Measurements from ENCODE around the gene YJEFN3. TPM values are rescaled to one million over a fixed set of nuclear protein-coding genes. Genes with fewer than 3 reads are reported as not detected.

Gene YJEFN3
- total RNA-seq, 1 experiment from 2014 or later, result 11.1 TPM

DNA sequence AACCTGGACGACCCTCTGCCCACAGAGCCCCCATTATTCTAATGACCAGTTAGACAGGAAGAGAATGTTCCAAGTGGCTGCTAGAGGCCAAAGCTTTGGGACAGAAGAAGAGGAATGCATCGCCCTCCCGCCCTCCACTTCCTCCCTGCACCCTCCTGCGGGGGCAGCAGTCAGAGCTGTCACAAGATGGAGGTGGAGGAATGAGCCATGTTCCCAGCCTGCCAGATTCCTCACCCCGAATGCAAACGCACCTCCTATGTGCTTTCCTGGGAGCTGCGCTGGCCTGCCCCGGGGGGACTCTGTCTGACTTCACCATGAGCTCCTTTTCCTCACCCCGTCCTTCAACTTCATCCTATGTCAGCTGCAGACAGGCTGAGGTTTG lies 1.7 kb downstream of the YJEFN3 start (continued):
- TF ChIP-seq, protein P1, sequence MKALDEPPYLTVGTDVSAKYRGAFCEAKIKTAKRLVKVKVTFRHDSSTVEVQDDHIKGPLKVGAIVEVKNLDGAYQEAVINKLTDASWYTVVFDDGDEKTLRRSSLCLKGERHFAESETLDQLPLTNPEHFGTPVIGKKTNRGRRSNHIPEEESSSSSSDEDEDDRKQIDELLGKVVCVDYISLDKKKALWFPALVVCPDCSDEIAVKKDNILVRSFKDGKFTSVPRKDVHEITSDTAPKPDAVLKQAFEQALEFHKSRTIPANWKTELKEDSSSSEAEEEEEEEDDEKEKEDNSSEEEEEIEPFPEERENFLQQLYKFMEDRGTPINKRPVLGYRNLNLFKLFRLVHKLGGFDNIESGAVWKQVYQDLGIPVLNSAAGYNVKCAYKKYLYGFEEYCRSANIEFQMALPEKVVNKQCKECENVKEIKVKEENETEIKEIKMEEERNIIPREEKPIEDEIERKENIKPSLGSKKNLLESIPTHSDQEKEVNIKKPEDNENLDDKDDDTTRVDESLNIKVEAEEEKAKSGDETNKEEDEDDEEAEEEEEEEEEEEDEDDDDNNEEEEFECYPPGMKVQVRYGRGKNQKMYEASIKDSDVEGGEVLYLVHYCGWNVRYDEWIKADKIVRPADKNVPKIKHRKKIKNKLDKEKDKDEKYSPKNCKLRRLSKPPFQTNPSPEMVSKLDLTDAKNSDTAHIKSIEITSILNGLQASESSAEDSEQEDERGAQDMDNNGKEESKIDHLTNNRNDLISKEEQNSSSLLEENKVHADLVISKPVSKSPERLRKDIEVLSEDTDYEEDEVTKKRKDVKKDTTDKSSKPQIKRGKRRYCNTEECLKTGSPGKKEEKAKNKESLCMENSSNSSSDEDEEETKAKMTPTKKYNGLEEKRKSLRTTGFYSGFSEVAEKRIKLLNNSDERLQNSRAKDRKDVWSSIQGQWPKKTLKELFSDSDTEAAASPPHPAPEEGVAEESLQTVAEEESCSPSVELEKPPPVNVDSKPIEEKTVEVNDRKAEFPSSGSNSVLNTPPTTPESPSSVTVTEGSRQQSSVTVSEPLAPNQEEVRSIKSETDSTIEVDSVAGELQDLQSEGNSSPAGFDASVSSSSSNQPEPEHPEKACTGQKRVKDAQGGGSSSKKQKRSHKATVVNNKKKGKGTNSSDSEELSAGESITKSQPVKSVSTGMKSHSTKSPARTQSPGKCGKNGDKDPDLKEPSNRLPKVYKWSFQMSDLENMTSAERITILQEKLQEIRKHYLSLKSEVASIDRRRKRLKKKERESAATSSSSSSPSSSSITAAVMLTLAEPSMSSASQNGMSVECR (CRISPR knock-in tag; IDR thresholded peaks at IDR 0.05; ENCODE audit: borderline replicate concordance), result no peak

DNA sequence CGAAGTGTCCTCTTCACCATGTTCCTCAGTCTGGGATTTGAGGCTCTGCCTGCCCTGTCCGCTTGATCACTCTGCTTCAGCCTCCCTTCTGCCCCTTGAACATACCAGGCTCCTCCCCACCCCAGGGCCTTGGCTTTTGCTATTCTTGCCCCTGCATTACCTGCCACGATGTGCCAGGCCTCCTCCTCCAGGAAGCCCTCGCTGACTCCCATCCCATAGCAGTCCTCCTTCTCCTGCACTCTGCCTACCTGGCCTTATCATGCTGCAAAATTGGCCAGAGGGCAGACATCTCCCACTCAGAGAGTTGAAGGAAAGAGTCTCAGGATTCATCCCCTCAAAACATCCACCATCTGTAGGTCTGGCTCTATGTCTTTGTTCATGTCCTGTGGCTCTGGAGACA lies 2.2 kb downstream of the YJEFN3 start:
- ChIA-PET CTCF (interaction anchor here (0.5 to 14.4 kb wide), 10 partner anchors 10 to 594 kb away, joined by 3 to 408 read pairs (median 6); partner anchors contain the start of genes GATAD2A, GMIP and PBX4), POLR2A (no interaction called here)
- Mint-ChIP-seq H3K27me3 (ENCODE audit: low read depth) (no peaks in the 10 kb centered on the region; the same call in 1 of the 2 replicates), H3K27ac (no peak overlapping the region), H3K4me1 (peaks cover 21% of the 10 kb centered on the region), H3K36me3 (peaks cover 3% of the 10 kb centered on the region; the same call in 1 of the 2 replicates), H3K4me3 (no peak overlapping the region), H3K9me3 (no peaks in the 10 kb centered on the region)
- TF ChIP-seq TEAD4 (CRISPR knock-in tag; IDR thresholded peaks at IDR 0.05) (no peak), ZNF423 (CRISPR knock-in tag; IDR thresholded peaks at IDR 0.05) (no peak), NR1H2 (CRISPR knock-in tag; IDR thresholded peaks at IDR 0.05) (no peak), ZNF138 (CRISPR knock-in tag; conservative IDR thresholded peaks at IDR 0.05) (no peak), OVOL2 (CRISPR knock-in tag; IDR thresholded peaks at IDR 0.05; ENCODE audit: borderline replicate concordance) (no peak), ELF4 (CRISPR knock-in tag; IDR thresholded peaks at IDR 0.05; ENCODE audit: low read depth) (no peak), FOXJ3 (CRISPR knock-in tag; IDR thresholded peaks at IDR 0.05; ENCODE audit: borderline replicate concordance) (no peak), GRHL2 (CRISPR knock-in tag; IDR thresholded peaks at IDR 0.05; ENCODE audit: insufficient replicate concordance, severe bottlenecking) (no peak)
- TF ChIP-seq, protein P2, sequence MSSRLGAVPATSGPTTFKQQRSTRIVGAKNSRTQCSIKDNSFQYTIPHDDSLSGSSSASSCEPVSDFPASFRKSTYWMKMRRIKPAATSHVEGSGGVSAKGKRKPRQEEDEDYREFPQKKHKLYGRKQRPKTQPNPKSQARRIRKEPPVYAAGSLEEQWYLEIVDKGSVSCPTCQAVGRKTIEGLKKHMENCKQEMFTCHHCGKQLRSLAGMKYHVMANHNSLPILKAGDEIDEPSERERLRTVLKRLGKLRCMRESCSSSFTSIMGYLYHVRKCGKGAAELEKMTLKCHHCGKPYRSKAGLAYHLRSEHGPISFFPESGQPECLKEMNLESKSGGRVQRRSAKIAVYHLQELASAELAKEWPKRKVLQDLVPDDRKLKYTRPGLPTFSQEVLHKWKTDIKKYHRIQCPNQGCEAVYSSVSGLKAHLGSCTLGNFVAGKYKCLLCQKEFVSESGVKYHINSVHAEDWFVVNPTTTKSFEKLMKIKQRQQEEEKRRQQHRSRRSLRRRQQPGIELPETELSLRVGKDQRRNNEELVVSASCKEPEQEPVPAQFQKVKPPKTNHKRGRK (CRISPR knock-in tag; IDR thresholded peaks at IDR 0.05; ENCODE audit: borderline replicate concordance), result no peak
- TF ChIP-seq, protein P3, sequence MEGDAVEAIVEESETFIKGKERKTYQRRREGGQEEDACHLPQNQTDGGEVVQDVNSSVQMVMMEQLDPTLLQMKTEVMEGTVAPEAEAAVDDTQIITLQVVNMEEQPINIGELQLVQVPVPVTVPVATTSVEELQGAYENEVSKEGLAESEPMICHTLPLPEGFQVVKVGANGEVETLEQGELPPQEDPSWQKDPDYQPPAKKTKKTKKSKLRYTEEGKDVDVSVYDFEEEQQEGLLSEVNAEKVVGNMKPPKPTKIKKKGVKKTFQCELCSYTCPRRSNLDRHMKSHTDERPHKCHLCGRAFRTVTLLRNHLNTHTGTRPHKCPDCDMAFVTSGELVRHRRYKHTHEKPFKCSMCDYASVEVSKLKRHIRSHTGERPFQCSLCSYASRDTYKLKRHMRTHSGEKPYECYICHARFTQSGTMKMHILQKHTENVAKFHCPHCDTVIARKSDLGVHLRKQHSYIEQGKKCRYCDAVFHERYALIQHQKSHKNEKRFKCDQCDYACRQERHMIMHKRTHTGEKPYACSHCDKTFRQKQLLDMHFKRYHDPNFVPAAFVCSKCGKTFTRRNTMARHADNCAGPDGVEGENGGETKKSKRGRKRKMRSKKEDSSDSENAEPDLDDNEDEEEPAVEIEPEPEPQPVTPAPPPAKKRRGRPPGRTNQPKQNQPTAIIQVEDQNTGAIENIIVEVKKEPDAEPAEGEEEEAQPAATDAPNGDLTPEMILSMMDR (IDR thresholded peaks at IDR 0.05), result no peak
- TF ChIP-seq, protein P4, sequence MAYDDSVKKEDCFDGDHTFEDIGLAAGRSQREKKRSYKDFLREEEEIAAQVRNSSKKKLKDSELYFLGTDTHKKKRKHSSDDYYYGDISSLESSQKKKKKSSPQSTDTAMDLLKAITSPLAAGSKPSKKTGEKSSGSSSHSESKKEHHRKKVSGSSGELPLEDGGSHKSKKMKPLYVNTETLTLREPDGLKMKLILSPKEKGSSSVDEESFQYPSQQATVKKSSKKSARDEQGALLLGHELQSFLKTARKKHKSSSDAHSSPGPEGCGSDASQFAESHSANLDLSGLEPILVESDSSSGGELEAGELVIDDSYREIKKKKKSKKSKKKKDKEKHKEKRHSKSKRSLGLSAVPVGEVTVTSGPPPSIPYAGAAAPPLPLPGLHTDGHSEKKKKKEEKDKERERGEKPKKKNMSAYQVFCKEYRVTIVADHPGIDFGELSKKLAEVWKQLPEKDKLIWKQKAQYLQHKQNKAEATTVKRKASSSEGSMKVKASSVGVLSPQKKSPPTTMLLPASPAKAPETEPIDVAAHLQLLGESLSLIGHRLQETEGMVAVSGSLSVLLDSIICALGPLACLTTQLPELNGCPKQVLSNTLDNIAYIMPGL (CRISPR knock-in tag; IDR thresholded peaks at IDR 0.05), result no peak
- TF ChIP-seq, protein P5, sequence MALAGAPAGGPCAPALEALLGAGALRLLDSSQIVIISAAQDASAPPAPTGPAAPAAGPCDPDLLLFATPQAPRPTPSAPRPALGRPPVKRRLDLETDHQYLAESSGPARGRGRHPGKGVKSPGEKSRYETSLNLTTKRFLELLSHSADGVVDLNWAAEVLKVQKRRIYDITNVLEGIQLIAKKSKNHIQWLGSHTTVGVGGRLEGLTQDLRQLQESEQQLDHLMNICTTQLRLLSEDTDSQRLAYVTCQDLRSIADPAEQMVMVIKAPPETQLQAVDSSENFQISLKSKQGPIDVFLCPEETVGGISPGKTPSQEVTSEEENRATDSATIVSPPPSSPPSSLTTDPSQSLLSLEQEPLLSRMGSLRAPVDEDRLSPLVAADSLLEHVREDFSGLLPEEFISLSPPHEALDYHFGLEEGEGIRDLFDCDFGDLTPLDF (CRISPR knock-in tag; IDR thresholded peaks at IDR 0.05), result no peak
- TF ChIP-seq, protein P6, sequence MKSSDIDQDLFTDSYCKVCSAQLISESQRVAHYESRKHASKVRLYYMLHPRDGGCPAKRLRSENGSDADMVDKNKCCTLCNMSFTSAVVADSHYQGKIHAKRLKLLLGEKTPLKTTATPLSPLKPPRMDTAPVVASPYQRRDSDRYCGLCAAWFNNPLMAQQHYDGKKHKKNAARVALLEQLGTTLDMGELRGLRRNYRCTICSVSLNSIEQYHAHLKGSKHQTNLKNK (CRISPR knock-in tag; IDR thresholded peaks at IDR 0.05), result no peak
- DNase-seq (ENCODE audit: low spot score), result no peak
- no peak for ATAC-seq
